ENCODE data around the gene ANKRD23.

Gene ANKRD23

GRCh38 chr2:96861074-96861473 is 17.3 kb upstream of the ANKRD23 start:
- no peak for DNase-seq

DNA sequence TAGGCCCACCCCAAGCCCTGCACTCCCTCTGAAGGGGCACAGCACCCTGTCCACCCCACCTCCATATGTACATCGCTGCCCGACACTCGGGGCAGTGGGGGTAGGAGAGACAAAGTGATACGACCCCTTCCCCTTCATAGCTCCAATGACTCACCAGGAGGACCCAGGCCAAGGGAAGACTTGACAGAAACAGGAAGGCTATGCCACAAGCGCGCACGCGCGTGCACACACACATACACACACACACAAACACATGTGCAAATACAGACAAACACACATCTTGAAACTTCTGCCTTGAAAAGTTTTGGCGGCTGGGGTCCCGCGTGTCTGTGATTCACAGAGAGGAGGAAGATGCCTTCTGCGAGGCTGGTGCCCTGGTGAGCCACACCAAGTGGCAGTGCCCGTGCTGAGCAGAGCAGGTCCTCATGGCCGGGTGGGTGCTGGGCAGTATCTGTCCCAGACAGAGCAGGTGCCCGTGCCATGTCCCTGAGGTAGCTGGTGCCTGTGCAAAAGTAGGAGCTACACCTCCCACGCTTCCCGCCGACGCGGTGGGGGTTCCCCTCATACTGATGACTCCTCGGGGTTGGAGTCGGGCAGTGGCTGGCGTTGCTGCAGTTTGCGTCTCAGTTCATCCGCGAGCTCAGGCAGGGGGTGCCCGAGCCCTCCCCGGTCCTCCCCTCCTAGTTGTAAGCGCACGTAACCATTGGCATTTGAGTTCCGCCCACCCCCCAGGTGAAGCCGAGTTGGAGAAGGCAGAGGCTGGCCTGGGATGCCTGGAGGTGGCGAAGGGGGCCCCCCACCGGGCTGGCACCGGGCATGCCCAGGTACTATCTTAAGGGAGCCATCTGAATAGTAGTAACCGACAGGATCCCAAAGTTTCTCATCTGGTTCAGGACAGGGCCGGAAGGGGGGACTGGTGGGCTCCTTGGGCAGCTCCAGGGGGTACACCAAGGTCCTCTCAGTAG is 16.5 kb upstream of the ANKRD23 start:
- DNase-seq, result no peak

DNA sequence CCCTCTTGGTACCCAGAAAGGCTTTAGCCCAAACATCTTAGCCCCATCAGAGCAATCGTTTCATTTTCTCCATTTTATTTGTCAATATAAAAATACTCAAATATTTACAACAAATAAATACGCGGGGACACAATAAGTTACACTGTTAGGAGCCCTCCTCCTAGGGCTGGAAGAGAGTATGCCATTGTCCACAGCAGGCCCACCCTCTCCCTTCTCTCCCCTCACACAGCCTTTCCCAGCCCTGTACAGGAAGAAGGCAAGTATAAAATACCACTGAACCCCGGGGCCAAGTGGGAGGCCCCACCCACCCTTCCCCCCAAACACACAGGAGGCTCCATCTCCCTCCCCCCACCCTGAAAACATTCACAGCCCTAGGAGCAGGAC is 15.9 kb upstream of the ANKRD23 start:
- DNase-seq, result no peak

DNA sequence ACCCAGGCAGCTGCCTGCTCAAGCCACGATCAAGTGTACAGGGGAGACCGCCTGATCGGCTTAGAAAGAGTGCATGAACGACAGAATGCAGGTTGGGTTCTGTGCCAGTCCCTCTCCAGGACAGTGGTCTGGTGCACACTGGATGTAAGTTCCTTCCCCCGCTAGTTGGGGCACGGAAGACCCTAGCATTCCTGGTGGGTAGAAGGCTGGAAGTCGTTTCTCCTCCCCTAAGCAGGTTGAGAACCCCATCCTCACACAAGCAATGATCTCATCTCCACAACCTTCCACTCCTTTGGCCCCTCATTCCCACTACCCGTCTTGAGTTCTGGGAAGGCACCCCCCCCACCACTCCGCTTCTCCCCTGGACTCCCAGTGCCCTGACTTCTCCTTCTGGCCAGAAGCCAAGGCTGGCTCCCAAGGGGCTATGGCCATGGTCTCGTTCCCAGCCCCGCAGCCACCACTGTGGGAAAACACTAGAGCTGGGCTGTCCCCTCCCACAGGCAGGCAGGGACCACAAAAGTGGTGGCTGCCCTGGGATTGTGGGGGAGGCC is 15.4 kb upstream of the ANKRD23 start:
- DNase-seq, result no peak

DNA sequence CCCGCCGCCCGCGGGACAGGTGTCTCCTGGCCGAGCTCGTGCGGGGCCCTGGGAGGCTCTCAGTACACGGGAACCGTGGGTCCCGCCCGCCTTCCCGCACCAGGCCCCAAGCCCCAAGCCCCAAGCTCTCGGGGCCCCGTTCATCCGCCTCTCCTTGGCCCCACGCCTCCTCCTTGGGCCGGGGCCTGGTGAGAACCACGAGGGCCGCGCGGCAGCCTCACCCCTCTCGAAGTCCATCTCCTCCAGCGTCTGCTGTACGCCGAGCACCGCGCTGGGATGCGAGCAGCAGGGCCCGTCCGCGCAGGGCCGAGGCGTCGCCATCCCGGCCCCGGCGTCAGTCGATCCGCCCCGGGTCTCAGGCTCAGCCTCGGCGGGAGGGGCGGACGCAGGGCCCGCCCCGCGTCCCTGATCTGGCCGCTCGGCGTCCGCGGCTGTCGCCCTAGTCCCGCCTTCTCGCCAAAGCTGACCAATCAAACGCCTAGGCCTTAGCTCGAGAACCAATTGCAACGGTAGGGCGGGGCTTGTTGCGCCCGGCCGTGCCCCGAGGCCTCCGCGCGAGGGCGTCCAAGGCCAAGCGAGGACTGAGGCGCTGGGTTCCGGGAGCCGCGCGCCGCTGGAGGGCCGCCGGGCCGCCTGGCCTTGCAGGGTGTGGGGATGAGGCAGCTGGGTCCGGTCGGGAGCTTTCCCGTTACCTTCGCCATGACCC is 14.0 kb upstream of the ANKRD23 start, which contains the start of gene ANKRD39:
Gene ANKRD39 (minus strand): TSS at position 350 of the 706 bp plus-strand sequence. CDS start 29 bp downstream, at position 321.
- DNase-seq, result peak; percentile 98

- DNase-seq, result peak; percentile 25
Measured at GRCh38 chr2:96856776-96857666, 13.2 kb upstream of the ANKRD23 start.

GRCh38 chr2:96853321-96853720 is 9.5 kb upstream of the ANKRD23 start:
- DNase-seq, result no peak

GRCh38 chr2:96852667-96853066 is 8.8 kb upstream of the ANKRD23 start:
- DNase-seq, result no peak

DNA sequence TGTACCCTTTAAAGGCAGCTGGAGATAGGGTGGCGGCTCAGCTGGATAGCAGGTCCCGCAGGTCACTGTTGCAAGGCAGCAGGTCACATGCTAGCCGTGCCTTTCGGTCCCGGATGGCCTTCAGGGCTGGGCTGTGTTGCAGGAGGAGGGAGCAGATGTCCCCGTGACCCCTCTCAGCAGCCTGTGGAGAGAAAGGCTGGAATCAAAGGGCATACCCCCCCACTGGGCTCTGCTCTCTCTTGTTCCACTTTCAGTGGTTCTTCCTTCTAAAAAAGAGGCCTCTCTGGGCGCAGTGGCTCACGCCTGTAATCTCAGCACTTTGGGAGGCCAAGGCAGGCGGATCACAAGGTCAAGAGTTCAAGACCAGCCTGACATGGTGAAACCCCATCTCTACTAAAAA is 4.4 kb upstream of the ANKRD23 start:
- no peak for DNase-seq

GRCh38 chr2:96847586-96847985 is 3.8 kb upstream of the ANKRD23 start:
- no peak for DNase-seq

GRCh38 chr2:96846825-96847224 is 3.0 kb upstream of the ANKRD23 start:
- no peak for DNase-seq

GRCh38 chr2:96844405-96844808 is 586 bp upstream of the ANKRD23 start:
- DNase-seq, result no peak

- no peak for DNase-seq
Measured at GRCh38 chr2:96842600-96842999, 1.2 kb downstream of the ANKRD23 start.

- DNase-seq, result no peak
Measured at GRCh38 chr2:96841701-96842495, 1.9 kb downstream of the ANKRD23 start.

DNA sequence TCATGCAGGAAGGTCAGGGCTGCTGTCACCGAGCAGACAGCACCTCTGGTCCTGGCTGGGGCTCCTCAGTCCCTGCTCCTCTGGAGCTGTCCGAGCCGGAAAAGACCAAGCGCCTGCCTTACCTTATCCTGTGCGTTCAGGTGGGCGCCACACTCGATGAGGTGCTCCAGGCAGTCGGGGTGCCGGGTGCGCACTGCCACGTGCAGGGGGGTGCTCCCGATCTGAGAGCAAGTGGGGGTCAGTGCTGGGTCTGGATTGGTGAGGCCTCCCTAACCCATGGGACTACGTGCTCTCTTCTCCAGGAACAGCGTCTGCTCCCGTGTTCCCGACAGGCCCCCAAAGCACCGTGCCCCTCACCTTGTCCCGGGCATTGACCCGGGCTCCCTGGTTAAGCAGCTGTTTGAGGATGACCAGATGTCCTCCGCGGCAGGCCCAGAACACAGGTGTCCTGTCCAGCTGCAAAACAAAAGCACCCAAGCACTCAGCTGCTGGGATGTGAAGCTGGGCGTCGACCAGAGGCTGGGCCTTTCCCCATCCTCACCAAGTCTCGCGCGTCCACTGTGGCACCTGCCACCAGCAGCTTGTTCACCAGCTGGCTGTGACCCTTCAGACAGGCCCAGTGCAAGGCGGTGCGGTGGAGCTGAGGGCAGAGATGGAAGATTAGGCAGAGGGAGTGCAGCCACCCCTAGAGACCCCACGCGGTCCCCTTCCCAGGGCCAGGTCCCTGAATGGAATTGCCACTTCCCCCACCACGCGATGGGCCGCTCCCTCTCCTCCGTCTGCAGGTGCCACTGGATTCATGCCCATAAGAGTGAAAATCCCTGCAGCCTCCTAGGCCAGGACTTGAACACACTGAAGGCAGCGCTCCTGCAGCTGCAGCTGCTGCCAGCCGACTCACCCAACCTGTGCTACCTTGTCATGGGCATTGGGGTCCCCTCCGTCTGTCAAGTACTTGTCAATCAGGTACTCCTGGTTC is 3.7 kb downstream of the ANKRD23 start:
- DNase-seq, result no peak

- DNase-seq, result peak; percentile 84
Measured at GRCh38 chr2:96839293-96839874, 4.4 kb downstream of the ANKRD23 start.

DNA sequence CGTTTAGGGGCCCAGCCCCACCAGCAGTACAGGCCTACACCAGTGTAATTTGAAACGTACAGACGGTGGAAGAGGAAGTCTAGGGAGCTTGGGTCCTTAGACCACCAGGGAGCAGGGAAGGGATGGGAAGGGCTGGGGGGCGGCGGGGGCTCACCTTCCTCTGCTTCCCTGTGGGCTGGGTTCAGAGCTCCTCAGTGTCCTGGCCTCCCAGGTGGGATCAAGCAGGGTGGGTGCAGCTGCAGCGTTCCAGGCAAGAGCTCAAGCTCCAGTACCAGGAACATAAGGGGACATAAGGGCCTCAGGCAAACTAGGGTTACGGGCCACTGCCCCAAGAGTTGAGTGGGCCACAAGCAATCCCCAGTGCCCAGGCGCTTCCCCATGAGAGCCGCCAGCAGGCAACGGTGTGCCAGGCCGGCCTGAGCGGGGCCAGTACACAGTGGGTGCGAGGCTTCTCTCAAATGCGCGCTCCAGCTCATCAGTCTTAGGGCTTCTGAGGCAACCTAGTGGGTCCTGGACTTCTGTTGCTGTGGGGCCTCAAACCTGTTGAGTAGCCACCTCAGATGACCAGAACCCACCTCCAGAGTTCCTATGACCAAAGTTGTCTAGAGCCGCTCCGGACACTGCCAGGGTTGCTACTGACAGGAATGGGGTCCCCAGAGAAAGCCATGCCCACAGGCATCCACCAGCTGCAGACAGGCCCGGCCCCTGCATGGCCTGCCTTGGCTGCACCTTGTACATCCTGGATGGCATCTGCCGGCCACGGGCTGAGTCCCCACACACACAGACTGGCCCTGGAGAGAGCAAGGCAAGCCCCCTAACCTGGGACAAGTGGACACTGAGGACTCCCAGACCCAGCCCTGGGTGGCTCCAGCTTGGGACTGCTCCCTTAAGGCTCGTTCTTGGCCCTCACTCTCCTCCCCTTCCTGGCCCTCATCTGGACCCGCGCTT is 5.2 kb downstream of the ANKRD23 start:
- DNase-seq, result no peak

DNA sequence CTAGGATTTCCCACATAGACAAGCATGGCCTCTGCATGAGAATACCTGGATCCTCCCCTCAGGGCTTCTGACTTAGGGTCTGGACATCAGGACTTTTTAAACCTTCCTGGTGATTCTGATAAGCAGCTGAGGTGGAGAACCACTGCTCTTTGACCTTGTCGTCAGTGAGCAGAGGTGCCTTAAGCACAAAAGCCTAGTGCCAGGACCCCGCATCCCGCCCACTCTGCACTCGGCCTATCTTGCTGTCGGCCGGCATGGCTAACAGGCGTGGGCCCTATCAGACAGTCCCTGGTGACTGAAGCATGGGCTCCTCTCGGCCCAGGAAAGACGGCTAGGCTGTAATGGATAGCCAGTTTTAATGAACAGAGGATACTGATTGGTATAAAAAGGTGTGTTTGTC is 6.2 kb downstream of the ANKRD23 start:
- no peak for DNase-seq

DNA sequence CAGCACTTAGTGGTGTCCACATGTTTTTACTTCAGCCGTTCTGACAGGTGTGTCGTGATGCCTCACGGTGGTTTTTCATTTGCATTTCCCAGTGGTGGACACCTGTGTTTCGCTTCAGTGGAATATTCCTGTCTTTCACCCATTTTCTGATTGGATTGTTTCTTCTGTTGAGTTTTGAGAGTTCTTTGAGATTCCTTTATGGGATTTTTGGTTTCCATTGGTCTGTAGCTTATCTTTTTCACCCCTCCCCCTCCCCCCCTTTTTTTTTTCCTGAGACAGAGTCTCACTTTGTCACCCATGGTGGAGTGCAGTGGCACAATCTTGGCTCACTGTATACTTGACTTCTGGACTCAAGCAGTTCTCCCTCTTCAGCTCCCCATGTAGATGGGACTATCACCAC is 8.0 kb downstream of the ANKRD23 start:
- no peak for DNase-seq
